ENCODE data around the gene RECQL5. TPM values are rescaled to one million over a fixed set of nuclear protein-coding genes. Genes with fewer than 3 reads are reported as not detected.

The RECQL5 gene
- total RNA-seq, 2 experiments from 2014 or later: 11.2 to 13.2 TPM

Other genes starting within 250 kb of the RECQL5 start
- 10 to 100 TPM; 44.8 to 46.5 TPM for gene TMEM94, start 210.5 kb downstream of the RECQL5 start, total RNA-seq
- gene CASKIN2, start 151.6 kb downstream of the RECQL5 start, total RNA-seq: under 1 TPM; 0.64 to 0.98 TPM
- gene TSEN54, start 150.6 kb downstream of the RECQL5 start, total RNA-seq: 100 to 1,000 TPM; 116 to 123 TPM
- 10 to 100 TPM; 32.7 to 36.4 TPM for gene LLGL2, start 141.5 kb downstream of the RECQL5 start, total RNA-seq
- gene MYO15B, start 79.4 kb downstream of the RECQL5 start, total RNA-seq: 100 to 1,000 TPM; 271 to 300 TPM
- 1 to 10 TPM in 1 of 2 experiments, under 1 TPM in 1; 0.60 to 2.1 TPM for gene SMIM5, start 33.7 kb downstream of the RECQL5 start, total RNA-seq
- 100 to 1,000 TPM; 303 to 305 TPM for gene SAP30BP, start 184 bp upstream of the RECQL5 start, total RNA-seq
- 1 to 10 TPM; 1.2 to 2.3 TPM for gene ITGB4, start 54.3 kb upstream of the RECQL5 start, total RNA-seq
- gene GALK1, start 98.0 kb upstream of the RECQL5 start, total RNA-seq: 1 to 10 TPM; 3.4 to 3.7 TPM
- gene UNK, start 117.7 kb upstream of the RECQL5 start, total RNA-seq: 10 to 100 TPM; 37.3 to 42.8 TPM
- 100 to 1,000 TPM; 123 to 124 TPM for gene UNC13D, start 177.2 kb upstream of the RECQL5 start, total RNA-seq
- 10 to 100 TPM; 69.1 to 80.2 TPM for gene WBP2, start 188.2 kb upstream of the RECQL5 start, total RNA-seq
- 1 to 10 TPM; 1.6 to 1.7 TPM for gene TRIM47, start 211.4 kb upstream of the RECQL5 start, total RNA-seq
- gene TRIM65, start 229.8 kb upstream of the RECQL5 start, total RNA-seq: 10 to 100 TPM; 13.6 to 15.1 TPM
- gene MRPL38, start 237.7 kb upstream of the RECQL5 start, total RNA-seq: 100 to 1,000 TPM; 171 to 181 TPM

Measured in CD8-positive, alpha-beta T cell (primary cell).